OCI-LY1 (cell line): Measurements from ENCODE around the gene RAB30.
"Not testable (repeated sequence)": the region's sequence is repeated elsewhere in the genome, so short reads cannot be mapped to it uniquely, and the experiment has no call there.

Source experiments
- H2AFZ ChIP-seq: fragments of 200-600 bp; sonication (generic), shearing (Covaris generic); 2 replicates; pipeline ENCODE4 v1.6.0; 2014; ENCODE audit warnings: antibody characterized with exemption, mild to moderate bottlenecking, low read length
- H3F3A ChIP-seq: fragments of 200-600 bp; sonication (generic), shearing (Covaris generic); 2 replicates; pipeline ENCODE4 v1.6.0; 2014; ENCODE audit warnings: mild to moderate bottlenecking, antibody characterized with exemption, low read length, moderate library complexity; ENCODE audit not compliant: insufficient read depth
- H3K27ac ChIP-seq: fragments of 200-600 bp; sonication (generic); 2 replicates; pipeline ENCODE4 v1.5.1; 2014; ENCODE audit warnings: low read length, mixed run types, mild to moderate bottlenecking, low read depth; ENCODE audit not compliant: poor library complexity, severe bottlenecking
- H3K27me3 ChIP-seq: fragments of 200-600 bp; sonication (generic); 2 replicates; pipeline ENCODE4 v1.6.0; 2014; ENCODE audit warnings: antibody characterized with exemption, mild to moderate bottlenecking, low read length, moderate library complexity; ENCODE audit not compliant: insufficient read depth
- H3K36me3 ChIP-seq: fragments of 200-600 bp; sonication (generic); 2 replicates; pipeline ENCODE4 v1.6.1; 2014; ENCODE audit warnings: mild to moderate bottlenecking, antibody characterized with exemption, low read length, moderate library complexity, mixed read lengths; ENCODE audit not compliant: insufficient read depth
- H3K4me1 ChIP-seq: fragments of 200-600 bp; sonication (generic); 2 replicates; pipeline ENCODE4 v1.5.1; 2014; ENCODE audit warnings: mild to moderate bottlenecking, low read length, moderate library complexity; ENCODE audit not compliant: insufficient read depth, severe bottlenecking
- H3K4me2 ChIP-seq: fragments of 200-600 bp; sonication (generic), shearing (Covaris generic); 2 replicates; pipeline ENCODE4 v1.6.1; 2014; ENCODE audit warnings: low read length
- H3K4me3 ChIP-seq: fragments of 200-600 bp; sonication (generic); 2 replicates; pipeline ENCODE4 v1.5.1; 2014; ENCODE audit warnings: low read length, low read depth, mild to moderate bottlenecking, mixed read lengths; ENCODE audit not compliant: poor library complexity, severe bottlenecking
- H3K79me2 ChIP-seq: fragments of 200-600 bp; shearing (Covaris generic); 2 replicates; pipeline ENCODE4 v1.6.1; 2016; ENCODE audit warnings: mixed run types, low read length, mixed read lengths; ENCODE audit not compliant: insufficient read depth
- H3K9ac ChIP-seq: fragments of 200-600 bp; sonication (generic), shearing (Covaris generic); 2 replicates; pipeline ENCODE4 v1.6.1; 2014; ENCODE audit warnings: mild to moderate bottlenecking, low read length, mixed read lengths
- H3K9me2 ChIP-seq: fragments of 200-600 bp; sonication (generic), shearing (Covaris generic); 2 replicates; pipeline ENCODE4 v1.6.1; 2014; ENCODE audit warnings: low read depth, mild to moderate bottlenecking, low read length, mixed read lengths
- H3K9me3 ChIP-seq: fragments of 200-600 bp; shearing (Covaris generic); 2 replicates; pipeline ENCODE4 v1.6.1; 2014; ENCODE audit warnings: low read length, mixed read lengths
- H4K20me1 ChIP-seq: fragments of 200-600 bp; sonication (generic), shearing (Covaris generic); 2 replicates; pipeline ENCODE4 v1.6.0; 2016; ENCODE audit warnings: mild to moderate bottlenecking, low read length; ENCODE audit not compliant: insufficient read depth
- EZH2 ChIP-seq: fragments of 200-600 bp; sonication (generic), shearing (Covaris generic); IDR thresholded peaks from 2 replicates; pipeline ENCODE4 v1.8.0; 2017; ENCODE audit warnings: borderline replicate concordance, mixed run types, mild to moderate bottlenecking, antibody characterized with exemption, low read length, moderate library complexity, mixed read lengths
- TF ChIP-seq, protein P1 (sequence below): fragments of 200-600 bp; sonication (generic), shearing (Covaris generic); IDR thresholded peaks from 2 replicates; pipeline ENCODE4 v1.5.1; 2017; ENCODE audit warnings: mild to moderate bottlenecking, antibody characterized with exemption, low read length, moderate library complexity, mixed read lengths

RAB30 gene

DNA sequence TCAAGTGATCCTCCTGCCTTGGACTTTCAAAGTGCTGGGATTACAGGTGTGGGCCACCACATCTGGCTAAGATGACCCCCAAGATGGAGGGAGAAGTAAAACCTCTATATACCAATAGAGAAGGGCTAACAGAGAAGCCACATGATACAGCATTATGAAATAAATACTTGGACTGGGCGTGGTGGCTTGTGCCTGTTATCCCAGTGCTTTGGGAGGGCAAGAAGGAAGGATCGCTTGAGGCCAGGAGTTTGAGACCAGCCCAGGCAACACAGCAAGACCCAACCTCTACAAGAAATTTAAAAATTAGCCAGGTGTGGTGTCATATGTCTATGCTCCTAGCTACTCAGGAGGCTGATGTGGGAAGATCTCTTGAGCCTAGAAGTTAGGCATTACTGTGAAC is 61.7 kb downstream of the RAB30 start:
- peaks cover 62% of the 10 kb centered on the region for H3K79me2 ChIP-seq

DNA sequence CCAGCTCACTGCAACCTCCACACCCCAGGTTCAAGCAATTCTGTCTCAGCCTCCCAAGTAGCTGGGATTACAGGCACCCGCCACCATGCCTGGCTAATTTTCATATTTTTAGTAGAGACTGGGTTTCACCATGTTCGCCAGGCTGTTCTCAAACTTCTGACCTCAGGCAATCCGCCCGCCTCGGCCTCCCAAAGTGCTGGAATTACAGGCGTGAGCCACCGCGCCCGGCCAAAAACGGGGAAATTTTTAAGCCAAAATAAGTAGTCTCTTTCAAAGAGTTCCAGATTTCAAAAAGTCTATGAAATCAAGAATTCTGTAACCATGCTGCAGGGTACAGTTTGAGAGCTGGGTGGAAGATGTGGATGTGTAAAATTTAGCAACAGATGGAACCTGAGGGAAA is 62.6 kb downstream of the RAB30 start:
- not testable (repeated sequence) for H3K9me3 ChIP-seq, H3K9ac ChIP-seq, H3K36me3 ChIP-seq, H3K27ac ChIP-seq, H3K4me2 ChIP-seq, H3K4me3 ChIP-seq, H3K9me2 ChIP-seq, H4K20me1 ChIP-seq, H3K27me3 ChIP-seq, H2AFZ ChIP-seq, H3F3A ChIP-seq
- H3K79me2 ChIP-seq: peaks cover 70% of the 10 kb centered on the region
- peaks cover 56% of the 10 kb centered on the region for H3K4me1 ChIP-seq

More for the DNA sequence above, 61.7 kb downstream of the RAB30 start:
- H3K4me1 ChIP-seq: peaks cover 57% of the 10 kb centered on the region
- H3K9me2 ChIP-seq: no peaks in the 10 kb centered on the region
- H2AFZ ChIP-seq: no peak overlapping the region
- H3K4me3 ChIP-seq: no peak overlapping the region
- H3K27me3 ChIP-seq: no peaks in the 10 kb centered on the region
- H3K9me3 ChIP-seq: no peaks in the 10 kb centered on the region
- H3K36me3 ChIP-seq: peaks cover 6% of the 10 kb centered on the region
- H4K20me1 ChIP-seq: no peaks in the 10 kb centered on the region
- H3K27ac ChIP-seq: no peak overlapping the region
- H3F3A ChIP-seq: no peaks in the 10 kb centered on the region
- no peak overlapping the region for H3K4me2 ChIP-seq
- H3K9ac ChIP-seq: no peak overlapping the region
- TF ChIP-seq, protein P1, sequence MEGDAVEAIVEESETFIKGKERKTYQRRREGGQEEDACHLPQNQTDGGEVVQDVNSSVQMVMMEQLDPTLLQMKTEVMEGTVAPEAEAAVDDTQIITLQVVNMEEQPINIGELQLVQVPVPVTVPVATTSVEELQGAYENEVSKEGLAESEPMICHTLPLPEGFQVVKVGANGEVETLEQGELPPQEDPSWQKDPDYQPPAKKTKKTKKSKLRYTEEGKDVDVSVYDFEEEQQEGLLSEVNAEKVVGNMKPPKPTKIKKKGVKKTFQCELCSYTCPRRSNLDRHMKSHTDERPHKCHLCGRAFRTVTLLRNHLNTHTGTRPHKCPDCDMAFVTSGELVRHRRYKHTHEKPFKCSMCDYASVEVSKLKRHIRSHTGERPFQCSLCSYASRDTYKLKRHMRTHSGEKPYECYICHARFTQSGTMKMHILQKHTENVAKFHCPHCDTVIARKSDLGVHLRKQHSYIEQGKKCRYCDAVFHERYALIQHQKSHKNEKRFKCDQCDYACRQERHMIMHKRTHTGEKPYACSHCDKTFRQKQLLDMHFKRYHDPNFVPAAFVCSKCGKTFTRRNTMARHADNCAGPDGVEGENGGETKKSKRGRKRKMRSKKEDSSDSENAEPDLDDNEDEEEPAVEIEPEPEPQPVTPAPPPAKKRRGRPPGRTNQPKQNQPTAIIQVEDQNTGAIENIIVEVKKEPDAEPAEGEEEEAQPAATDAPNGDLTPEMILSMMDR: no peak
- no peak for TF ChIP-seq EZH2

DNA sequence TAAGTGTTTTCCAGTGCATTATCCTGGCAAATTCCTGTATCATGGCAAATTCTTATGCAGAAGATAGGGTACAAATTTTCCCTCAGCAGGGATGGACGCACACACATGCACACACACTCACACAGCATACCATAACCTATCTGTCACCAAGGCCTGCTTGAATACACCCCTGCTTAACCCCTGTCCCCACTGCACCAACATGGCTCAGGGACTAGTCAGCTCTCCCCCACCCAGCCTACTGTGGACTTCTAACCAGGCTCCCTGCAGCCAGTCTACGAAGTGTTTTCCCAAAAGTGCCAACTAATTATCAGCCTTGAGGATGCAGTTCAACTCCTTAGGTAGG is 63.1 kb downstream of the RAB30 start:
- Histone ChIP-seq H3K36me3 (peaks cover 6% of the 10 kb centered on the region), H4K20me1 (no peaks in the 10 kb centered on the region), H3K4me2 (peak overlapping the region; percentile 31; the same call in 1 of the 2 replicates), H3K4me1 (peaks cover 50% of the 10 kb centered on the region), H3K9me3 (no peaks in the 10 kb centered on the region), H3K79me2 (peaks cover 69% of the 10 kb centered on the region), H3K27me3 (no peaks in the 10 kb centered on the region), H3K9ac (no peak overlapping the region; the same call in 1 of the 2 replicates), H3F3A (no peaks in the 10 kb centered on the region), H3K9me2 (no peaks in the 10 kb centered on the region), H3K4me3 (no peak overlapping the region), H2AFZ (no peak overlapping the region), H3K27ac (peak overlapping the region; percentile 51)
- TF ChIP-seq EZH2: no peak
- TF ChIP-seq, protein P1: no peak

DNA sequence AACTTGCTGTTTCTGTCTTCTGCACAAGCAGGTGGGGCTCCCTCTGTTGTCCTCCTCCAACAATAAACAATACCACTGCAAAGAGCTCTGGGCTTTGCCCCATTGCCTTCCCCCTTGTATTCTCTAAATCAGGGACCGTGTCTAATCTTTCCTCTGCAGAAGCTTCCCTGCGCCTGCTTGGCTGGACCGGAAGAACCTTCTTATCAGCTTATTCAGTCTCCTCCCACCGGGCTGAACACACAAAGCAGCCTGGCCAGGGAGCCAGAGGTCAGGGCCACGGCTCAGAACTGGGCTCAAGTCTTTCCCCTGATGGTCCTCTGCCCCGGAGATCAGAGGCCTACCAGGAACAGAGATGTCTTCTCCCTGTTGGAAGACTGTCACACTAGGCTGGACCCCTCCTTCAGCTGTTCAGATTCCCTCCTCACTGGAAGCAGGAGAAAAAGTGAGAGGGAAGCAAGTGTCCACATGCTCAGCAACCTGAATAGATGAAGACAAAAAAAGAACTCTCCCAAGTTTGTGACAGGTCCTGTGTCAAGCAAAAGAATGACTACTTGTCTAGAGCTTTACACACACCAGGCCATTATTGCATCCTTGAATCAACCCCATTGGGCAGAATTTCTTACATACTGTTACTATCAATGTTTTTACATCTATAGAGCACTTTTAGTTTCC is 63.7 kb downstream of the RAB30 start:
- H3K36me3 ChIP-seq: peaks cover 6% of the 10 kb centered on the region
- TF ChIP-seq EZH2: no peak
- TF ChIP-seq, protein P1: no peak; the same call in 1 of the 2 replicates
- peaks cover 45% of the 10 kb centered on the region for H3K4me1 ChIP-seq
- H4K20me1 ChIP-seq: no peaks in the 10 kb centered on the region
- no peak overlapping the region for H2AFZ ChIP-seq
- no peaks in the 10 kb centered on the region for H3K9me3 ChIP-seq
- H3K4me3 ChIP-seq: peak overlapping the region; percentile 15
- no peaks in the 10 kb centered on the region for H3K9me2 ChIP-seq
- H3K27ac ChIP-seq: peak overlapping the region; percentile 51
- peak overlapping the region; percentile 25; the same call in 1 of the 2 replicates for H3K9ac ChIP-seq
- no peaks in the 10 kb centered on the region for H3K27me3 ChIP-seq
- peaks cover 66% of the 10 kb centered on the region for H3K79me2 ChIP-seq
- H3K4me2 ChIP-seq: peak overlapping the region; percentile 31
- H3F3A ChIP-seq: no peaks in the 10 kb centered on the region
